ENCODE data around the gene SNPH.

- TF ChIP-seq EZH2 (optimal IDR thresholded peaks at IDR 0.05; ENCODE audit: low read depth, low read length), result no peak
- no peak for TF ChIP-seq CTCF (IDR thresholded peaks at IDR 0.05; ENCODE audit: low read length)
These were observed 39.6 kb downstream of the SNPH start for GRCh38 chr20:1305712-1306111.
